ENCODE data around the gene TWNK.

TWNK gene

DNA sequence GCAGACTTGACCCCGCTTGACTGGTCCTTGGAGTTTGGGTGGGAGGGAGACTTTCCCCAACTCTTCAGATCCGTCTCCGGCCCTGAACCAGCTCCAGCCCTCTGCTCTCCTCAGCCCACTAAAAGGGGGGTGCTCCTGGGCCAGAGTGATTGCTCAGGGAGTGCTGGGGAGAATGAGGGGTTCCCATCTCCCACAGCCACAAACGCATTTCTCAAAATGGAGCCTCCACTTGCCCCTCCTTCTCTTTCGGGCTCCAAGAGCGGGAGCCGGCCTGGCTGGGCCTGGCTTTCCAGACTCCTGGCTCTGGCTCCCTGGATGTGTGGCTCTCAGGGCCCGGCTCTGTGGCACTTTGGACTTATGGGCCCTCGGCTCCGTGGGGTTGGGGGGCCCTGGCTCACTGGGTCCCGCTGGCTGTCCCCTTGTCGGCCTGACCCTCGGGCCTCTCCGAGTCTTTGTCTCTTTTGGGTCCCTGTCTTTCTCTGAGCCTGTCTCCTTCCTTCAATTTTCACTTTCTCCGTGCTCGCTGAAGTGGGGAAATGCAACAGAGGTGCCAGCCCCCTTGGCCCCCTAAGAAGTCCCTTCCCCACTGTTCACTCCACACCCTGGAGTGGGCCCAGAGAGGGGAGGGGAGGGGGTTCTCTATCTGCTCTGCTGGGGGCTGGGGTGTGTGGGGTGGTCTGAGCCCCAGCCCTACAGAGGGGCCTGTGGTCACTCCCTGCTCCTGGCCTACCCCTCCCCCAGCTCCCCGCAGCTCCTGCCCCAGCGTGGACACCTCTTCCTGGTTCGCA is 13.0 kb downstream of the TWNK start:
- Histone ChIP-seq H3K4me3 (replicated peaks; ENCODE audit: insufficient read depth, low read length) (peak overlapping the region; percentile 21), H3K27ac (replicated peaks) (no peak overlapping the region), H3K27me3 (ENCODE audit: insufficient read depth, poor library complexity, severe bottlenecking) (no peaks in the 10 kb centered on the region)
- TF ChIP-seq, protein P1, sequence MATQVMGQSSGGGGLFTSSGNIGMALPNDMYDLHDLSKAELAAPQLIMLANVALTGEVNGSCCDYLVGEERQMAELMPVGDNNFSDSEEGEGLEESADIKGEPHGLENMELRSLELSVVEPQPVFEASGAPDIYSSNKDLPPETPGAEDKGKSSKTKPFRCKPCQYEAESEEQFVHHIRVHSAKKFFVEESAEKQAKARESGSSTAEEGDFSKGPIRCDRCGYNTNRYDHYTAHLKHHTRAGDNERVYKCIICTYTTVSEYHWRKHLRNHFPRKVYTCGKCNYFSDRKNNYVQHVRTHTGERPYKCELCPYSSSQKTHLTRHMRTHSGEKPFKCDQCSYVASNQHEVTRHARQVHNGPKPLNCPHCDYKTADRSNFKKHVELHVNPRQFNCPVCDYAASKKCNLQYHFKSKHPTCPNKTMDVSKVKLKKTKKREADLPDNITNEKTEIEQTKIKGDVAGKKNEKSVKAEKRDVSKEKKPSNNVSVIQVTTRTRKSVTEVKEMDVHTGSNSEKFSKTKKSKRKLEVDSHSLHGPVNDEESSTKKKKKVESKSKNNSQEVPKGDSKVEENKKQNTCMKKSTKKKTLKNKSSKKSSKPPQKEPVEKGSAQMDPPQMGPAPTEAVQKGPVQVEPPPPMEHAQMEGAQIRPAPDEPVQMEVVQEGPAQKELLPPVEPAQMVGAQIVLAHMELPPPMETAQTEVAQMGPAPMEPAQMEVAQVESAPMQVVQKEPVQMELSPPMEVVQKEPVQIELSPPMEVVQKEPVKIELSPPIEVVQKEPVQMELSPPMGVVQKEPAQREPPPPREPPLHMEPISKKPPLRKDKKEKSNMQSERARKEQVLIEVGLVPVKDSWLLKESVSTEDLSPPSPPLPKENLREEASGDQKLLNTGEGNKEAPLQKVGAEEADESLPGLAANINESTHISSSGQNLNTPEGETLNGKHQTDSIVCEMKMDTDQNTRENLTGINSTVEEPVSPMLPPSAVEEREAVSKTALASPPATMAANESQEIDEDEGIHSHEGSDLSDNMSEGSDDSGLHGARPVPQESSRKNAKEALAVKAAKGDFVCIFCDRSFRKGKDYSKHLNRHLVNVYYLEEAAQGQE (IDR thresholded peaks at IDR 0.05; ENCODE audit: insufficient replicate concordance, low read depth): no peak
- no peak for TF ChIP-seq POLR2AphosphoS5 (IDR thresholded peaks at IDR 0.05; ENCODE audit: low read depth)
- TF ChIP-seq GABPA (IDR thresholded peaks at IDR 0.05; ENCODE audit: low read depth): no peak
- no peak for TF ChIP-seq SPI1 (IDR thresholded peaks at IDR 0.05; ENCODE audit: borderline replicate concordance, low read depth)
- TF ChIP-seq, protein P2, sequence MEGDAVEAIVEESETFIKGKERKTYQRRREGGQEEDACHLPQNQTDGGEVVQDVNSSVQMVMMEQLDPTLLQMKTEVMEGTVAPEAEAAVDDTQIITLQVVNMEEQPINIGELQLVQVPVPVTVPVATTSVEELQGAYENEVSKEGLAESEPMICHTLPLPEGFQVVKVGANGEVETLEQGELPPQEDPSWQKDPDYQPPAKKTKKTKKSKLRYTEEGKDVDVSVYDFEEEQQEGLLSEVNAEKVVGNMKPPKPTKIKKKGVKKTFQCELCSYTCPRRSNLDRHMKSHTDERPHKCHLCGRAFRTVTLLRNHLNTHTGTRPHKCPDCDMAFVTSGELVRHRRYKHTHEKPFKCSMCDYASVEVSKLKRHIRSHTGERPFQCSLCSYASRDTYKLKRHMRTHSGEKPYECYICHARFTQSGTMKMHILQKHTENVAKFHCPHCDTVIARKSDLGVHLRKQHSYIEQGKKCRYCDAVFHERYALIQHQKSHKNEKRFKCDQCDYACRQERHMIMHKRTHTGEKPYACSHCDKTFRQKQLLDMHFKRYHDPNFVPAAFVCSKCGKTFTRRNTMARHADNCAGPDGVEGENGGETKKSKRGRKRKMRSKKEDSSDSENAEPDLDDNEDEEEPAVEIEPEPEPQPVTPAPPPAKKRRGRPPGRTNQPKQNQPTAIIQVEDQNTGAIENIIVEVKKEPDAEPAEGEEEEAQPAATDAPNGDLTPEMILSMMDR (IDR thresholded peaks at IDR 0.05; ENCODE audit: insufficient read depth, low read length): no peak
- DNase-seq (ENCODE audit: low read depth in 1 of 2, low spot score in 1 of 2): no peak

DNA sequence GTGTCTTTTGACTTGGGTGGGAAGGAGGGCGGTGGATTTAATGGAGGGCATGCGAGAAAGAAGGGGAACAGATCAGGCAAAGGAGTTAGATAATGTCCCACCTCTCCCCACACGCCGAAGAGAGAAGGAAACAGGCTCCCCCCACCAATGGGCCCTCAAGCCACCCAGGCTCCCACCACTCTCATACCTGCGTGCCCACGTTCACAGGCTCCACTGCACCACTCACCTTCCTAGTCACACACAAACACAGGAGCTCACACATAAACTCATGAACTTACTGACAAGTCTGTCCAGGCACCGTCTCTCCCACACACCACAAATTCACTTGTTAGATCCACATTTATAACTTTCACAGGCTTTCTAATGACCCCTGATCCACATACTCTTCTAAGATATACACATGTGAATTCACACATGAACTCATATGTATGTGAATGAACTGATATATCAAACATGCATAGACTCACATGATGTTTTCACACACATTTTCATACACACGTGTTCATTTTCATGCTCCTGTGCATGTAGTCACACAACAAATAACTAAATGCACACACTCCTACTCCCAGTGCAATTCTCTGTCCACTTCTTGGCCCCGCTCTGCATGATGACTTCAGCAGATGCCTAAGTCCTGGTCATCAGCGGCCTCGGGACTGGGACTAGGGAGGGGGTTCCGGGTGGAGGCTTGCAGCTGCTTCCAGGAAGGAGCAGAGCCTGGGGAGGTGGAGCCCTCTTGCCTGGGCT is 13.7 kb downstream of the TWNK start:
- Histone ChIP-seq H3K27me3 (ENCODE audit: insufficient read depth, poor library complexity, severe bottlenecking) (no peaks in the 10 kb centered on the region), H3K27ac (replicated peaks) (no peak overlapping the region), H3K4me3 (replicated peaks; ENCODE audit: insufficient read depth, low read length) (no peak overlapping the region)
- TF ChIP-seq GABPA (IDR thresholded peaks at IDR 0.05; ENCODE audit: low read depth) (no peak), POLR2AphosphoS5 (IDR thresholded peaks at IDR 0.05; ENCODE audit: low read depth) (no peak), SPI1 (IDR thresholded peaks at IDR 0.05; ENCODE audit: borderline replicate concordance, low read depth) (no peak)
- TF ChIP-seq, protein P1 (IDR thresholded peaks at IDR 0.05; ENCODE audit: insufficient replicate concordance, low read depth): no peak
- TF ChIP-seq, protein P2 (IDR thresholded peaks at IDR 0.05; ENCODE audit: insufficient read depth, low read length): no peak
- no peak for DNase-seq (ENCODE audit: low read depth in 1 of 2, low spot score in 1 of 2)

DNA sequence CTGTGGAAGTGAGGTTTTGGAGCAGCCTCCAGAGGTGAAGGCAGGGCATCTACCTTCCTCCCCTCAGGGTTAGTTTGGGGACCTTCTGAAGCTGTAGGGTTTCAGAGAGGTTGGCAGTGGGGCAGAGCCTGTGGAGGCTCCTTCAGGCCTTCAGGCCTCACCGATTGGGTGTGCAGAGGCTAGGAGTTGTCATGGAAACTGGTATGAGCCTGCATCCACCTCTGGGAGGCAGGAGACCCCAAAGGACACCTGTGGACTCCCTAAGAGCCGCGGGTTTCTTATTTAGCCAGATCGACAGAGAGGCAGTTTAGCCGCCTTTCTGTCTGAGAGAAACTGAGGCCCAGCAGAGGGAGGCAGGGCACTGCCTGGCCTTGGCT is 14.3 kb downstream of the TWNK start:
- no peak for TF ChIP-seq SPI1 (IDR thresholded peaks at IDR 0.05; ENCODE audit: borderline replicate concordance, low read depth)
- TF ChIP-seq, protein P1 (IDR thresholded peaks at IDR 0.05; ENCODE audit: insufficient replicate concordance, low read depth): no peak
- no peak for TF ChIP-seq GABPA (IDR thresholded peaks at IDR 0.05; ENCODE audit: low read depth)
- no peak for TF ChIP-seq POLR2AphosphoS5 (IDR thresholded peaks at IDR 0.05; ENCODE audit: low read depth)
- TF ChIP-seq, protein P2 (IDR thresholded peaks at IDR 0.05; ENCODE audit: insufficient read depth, low read length): no peak
- H3K4me3 ChIP-seq (replicated peaks; ENCODE audit: insufficient read depth, low read length): no peak overlapping the region

More for the DNA sequence above, 14.3 kb downstream of the TWNK start:
- Histone ChIP-seq H3K27ac (replicated peaks) (no peak overlapping the region), H3K27me3 (ENCODE audit: insufficient read depth, poor library complexity, severe bottlenecking) (no peaks in the 10 kb centered on the region)
- no peak for DNase-seq (ENCODE audit: low read depth in 1 of 2, low spot score in 1 of 2)

All from HL-60 (cell line).